ENCODE results near the gene CRNKL1.

Gene CRNKL1

DNA sequence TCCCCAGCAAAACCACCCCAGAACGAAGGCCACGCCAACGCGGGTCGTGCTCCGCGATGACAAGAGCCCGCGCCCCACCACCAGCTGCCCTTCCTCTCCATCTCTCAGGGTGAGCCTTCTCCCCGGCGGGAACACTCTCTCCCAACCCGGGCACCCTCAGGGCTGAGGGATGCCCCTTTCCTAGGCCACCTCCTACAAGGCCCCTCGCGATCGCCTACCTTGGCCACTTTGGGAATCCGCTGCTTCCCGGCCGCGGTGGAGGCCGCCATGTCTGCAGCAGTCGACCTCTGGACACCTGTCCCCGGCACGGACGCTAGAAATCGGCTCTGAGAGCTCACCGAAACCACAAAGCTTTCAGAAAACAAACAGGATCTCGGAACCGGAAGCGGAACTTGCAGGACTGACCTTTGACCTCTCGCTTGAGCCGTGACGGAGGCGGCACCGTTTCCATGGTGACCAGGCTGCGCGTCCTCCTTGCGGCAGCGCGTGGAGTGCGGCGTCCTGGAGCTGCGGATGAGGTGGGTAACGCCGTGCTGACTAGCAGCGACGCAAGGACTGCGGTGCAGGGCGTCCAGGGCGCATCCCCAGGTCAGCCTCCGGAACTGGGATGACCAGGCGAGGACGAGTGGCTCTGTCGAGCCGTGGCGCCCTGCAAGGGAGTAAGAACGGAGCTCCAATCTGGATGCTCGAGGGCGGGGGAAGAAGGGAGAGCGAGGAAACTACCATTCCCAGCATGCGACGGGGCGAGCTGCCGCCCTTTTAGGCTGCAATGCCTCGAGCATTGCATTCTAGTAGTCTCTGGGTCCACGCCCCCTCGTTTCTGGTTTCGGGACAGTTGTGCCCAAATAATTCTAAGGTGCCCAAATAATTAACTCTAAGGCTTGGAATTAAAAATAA lies at the start of gene CRNKL1, which contains the start of gene CFAP61:
Gene CRNKL1, minus strand, starts transcription at position 393 of the 897 bp plus-strand sequence. Its CDS starts 124 bp downstream, at position 269.
Gene CFAP61, plus strand, starts transcription at position 459 of the 897 bp plus-strand sequence. CDS start 4,122 bp downstream, outside the sequence.
- peak within 1 kb of the TSS; percentile 92 for H3K4me3 ChIP-seq (ENCODE audit: low read length)
- no peak within 1 kb of the TSS for H3K27ac ChIP-seq (ENCODE audit: low read length)
- H3K9ac ChIP-seq (ENCODE audit: low read depth, low read length): peak within 1 kb of the TSS; percentile 90; the same call in 1 of the 2 replicates
- peaks cover 31% of the 10 kb centered on the region for H3K36me3 ChIP-seq (ENCODE audit: insufficient read depth, low read depth, low read length)
- H3K9me3 ChIP-seq (ENCODE audit: insufficient read depth, low read depth, low read length): no peaks in the 10 kb centered on the region
- H3K4me1 ChIP-seq (ENCODE audit: insufficient read depth, low read length): peaks cover 4% of the 10 kb centered on the region; the same call in 1 of the 2 replicates
- no peaks in the 10 kb centered on the region for H3K27me3 ChIP-seq (ENCODE audit: insufficient read depth, low read length)

DNA sequence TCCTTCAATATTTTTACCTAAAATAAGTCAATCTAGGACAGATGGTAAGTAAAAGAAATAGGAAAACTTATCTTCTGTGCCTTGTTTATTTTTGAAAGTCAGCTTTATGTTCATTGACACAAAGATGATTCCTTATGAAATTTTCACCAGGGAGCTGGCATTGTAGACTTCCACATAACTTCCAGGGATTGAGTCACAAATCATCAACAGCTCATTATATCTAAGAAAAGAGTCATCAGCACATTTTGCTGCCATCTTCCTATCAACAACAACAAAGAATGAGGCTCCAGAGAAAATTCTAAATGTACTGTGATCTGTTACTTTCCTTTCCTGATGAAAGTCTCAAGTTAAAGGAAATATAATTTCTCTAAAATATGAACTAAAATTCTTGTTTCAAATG lies 48.6 kb upstream of the CRNKL1 start:
- H3K4me3 ChIP-seq (ENCODE audit: low read length): no peak overlapping the region
- no peak overlapping the region for H3K27ac ChIP-seq (ENCODE audit: low read length)
- H3K36me3 ChIP-seq (ENCODE audit: insufficient read depth, low read depth, low read length): no peaks in the 10 kb centered on the region
- H3K9me3 ChIP-seq (ENCODE audit: insufficient read depth, low read depth, low read length): no peaks in the 10 kb centered on the region
- no peak overlapping the region for H3K9ac ChIP-seq (ENCODE audit: low read depth, low read length)
- H3K27me3 ChIP-seq (ENCODE audit: insufficient read depth, low read length): no peaks in the 10 kb centered on the region
- H3K4me1 ChIP-seq (ENCODE audit: insufficient read depth, low read length): no peaks in the 10 kb centered on the region

DNA sequence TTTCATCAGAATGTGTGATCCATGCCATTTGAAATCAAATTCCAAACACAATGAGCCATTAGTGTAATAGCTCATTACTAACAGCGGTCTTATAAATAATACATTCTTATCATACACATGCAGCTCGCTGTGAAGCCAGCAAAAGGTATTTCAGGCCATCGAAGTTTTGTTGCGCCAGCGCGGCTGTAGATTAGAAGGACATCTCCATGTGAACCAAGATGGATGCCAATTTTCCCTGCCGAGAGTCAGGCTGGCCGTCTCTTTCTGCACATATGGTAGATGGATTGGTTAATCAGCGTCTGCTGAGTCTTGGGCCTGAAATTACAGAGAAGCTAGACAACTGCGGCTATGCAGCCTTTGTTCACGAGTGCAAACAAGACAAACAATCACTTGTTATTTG lies 44.2 kb upstream of the CRNKL1 start:
- Histone ChIP-seq H3K27me3 (ENCODE audit: insufficient read depth, low read length) (no peaks in the 10 kb centered on the region), H3K4me3 (ENCODE audit: low read length) (no peak overlapping the region), H3K27ac (ENCODE audit: low read length) (no peak overlapping the region), H3K36me3 (ENCODE audit: insufficient read depth, low read depth, low read length) (no peaks in the 10 kb centered on the region), H3K9me3 (ENCODE audit: insufficient read depth, low read depth, low read length) (no peaks in the 10 kb centered on the region), H3K4me1 (ENCODE audit: insufficient read depth, low read length) (no peaks in the 10 kb centered on the region), H3K9ac (ENCODE audit: low read depth, low read length) (no peak overlapping the region)

DNA sequence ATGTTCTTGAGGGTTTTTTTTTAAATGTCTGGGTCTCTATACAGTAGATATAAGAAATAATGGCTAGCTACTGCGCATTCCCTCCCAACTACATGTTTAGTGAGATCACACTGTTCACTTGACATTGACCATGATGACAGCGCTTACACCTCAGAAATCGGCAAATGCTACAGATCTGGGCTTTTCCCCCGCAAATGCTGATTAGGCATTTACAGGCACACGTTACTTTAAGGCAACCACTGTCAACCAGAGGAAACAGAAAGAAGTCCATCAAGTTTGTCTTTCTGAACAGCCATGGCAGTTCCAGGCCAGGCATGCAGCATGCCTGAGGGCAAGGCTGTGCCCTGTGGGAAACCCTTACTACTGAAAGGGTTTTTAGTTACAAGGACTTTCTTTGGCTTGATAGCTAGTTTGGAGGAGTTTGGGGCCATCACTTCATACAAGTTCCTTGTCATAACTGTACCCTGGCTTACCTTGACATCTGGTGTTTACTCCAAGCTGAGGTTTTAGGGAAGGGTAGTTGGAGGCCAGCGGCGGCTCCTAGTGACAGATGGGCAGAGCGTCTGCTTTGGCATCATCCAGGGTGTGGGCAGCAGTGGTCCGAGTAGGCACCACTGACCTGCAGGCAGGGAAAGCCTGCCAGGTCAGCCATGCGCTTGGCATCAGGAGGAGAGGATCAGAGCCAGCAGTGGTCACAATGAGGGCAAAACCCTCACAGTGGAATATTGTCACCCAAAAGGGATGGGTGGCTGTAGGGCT lies 43.0 kb upstream of the CRNKL1 start:
- H3K9me3 ChIP-seq (ENCODE audit: insufficient read depth, low read depth, low read length): no peaks in the 10 kb centered on the region
- no peak overlapping the region for H3K27ac ChIP-seq (ENCODE audit: low read length)
- H3K36me3 ChIP-seq (ENCODE audit: insufficient read depth, low read depth, low read length): no peaks in the 10 kb centered on the region
- H3K4me3 ChIP-seq (ENCODE audit: low read length): no peak overlapping the region
- H3K4me1 ChIP-seq (ENCODE audit: insufficient read depth, low read length): no peaks in the 10 kb centered on the region
- H3K9ac ChIP-seq (ENCODE audit: low read depth, low read length): no peak overlapping the region
- H3K27me3 ChIP-seq (ENCODE audit: insufficient read depth, low read length): no peaks in the 10 kb centered on the region

DNA sequence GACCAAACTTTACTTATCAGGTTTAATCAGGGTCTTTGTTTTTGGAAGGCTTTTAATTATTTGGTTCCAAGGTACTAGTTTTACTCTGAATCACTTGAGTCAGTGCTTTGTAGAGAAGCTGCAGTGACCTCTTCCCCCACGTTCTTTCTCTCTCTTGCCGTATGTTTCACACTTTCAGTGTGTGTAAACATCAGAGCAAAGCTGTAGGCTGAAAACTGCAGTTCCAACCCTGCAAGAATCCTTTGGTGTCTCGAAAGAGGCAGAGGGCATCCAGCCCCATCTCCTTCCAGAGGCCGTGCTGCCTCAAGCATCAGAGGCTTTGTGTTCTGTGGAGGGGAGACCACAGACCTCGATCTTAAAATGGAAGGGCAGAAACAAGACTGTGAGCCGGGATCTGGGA lies 42.1 kb upstream of the CRNKL1 start:
- H3K27ac ChIP-seq (ENCODE audit: low read length): no peak overlapping the region
- no peak overlapping the region for H3K4me3 ChIP-seq (ENCODE audit: low read length)
- no peaks in the 10 kb centered on the region for H3K27me3 ChIP-seq (ENCODE audit: insufficient read depth, low read length)
- no peak overlapping the region for H3K9ac ChIP-seq (ENCODE audit: low read depth, low read length)
- H3K4me1 ChIP-seq (ENCODE audit: insufficient read depth, low read length): no peaks in the 10 kb centered on the region
- no peaks in the 10 kb centered on the region for H3K9me3 ChIP-seq (ENCODE audit: insufficient read depth, low read depth, low read length)
- no peaks in the 10 kb centered on the region for H3K36me3 ChIP-seq (ENCODE audit: insufficient read depth, low read depth, low read length)

DNA sequence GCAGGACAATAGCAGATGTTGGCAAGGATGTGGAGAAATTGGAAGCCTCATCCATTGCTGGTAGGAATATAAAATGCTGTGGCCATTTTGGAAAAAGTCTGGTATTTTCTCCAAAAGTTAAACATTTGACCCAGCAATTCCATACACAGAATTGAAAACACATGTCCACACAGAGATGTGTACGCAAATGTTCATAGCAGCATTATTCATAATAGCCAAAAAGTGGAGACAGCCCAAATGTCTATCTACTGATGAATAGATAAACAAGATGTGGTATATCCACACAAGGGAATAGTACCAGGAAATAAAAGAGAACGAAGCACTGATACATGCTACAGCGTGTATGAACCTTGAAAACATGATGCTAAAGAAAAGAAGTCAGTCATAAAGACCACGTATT lies 40.6 kb upstream of the CRNKL1 start:
- H3K9me3 ChIP-seq (ENCODE audit: insufficient read depth, low read depth, low read length): no peaks in the 10 kb centered on the region
- H3K27ac ChIP-seq (ENCODE audit: low read length): no peak overlapping the region
- H3K36me3 ChIP-seq (ENCODE audit: insufficient read depth, low read depth, low read length): no peaks in the 10 kb centered on the region
- no peak overlapping the region for H3K4me3 ChIP-seq (ENCODE audit: low read length)
- no peaks in the 10 kb centered on the region for H3K27me3 ChIP-seq (ENCODE audit: insufficient read depth, low read length)
- no peak overlapping the region for H3K9ac ChIP-seq (ENCODE audit: low read depth, low read length)
- H3K4me1 ChIP-seq (ENCODE audit: insufficient read depth, low read length): no peaks in the 10 kb centered on the region

DNA sequence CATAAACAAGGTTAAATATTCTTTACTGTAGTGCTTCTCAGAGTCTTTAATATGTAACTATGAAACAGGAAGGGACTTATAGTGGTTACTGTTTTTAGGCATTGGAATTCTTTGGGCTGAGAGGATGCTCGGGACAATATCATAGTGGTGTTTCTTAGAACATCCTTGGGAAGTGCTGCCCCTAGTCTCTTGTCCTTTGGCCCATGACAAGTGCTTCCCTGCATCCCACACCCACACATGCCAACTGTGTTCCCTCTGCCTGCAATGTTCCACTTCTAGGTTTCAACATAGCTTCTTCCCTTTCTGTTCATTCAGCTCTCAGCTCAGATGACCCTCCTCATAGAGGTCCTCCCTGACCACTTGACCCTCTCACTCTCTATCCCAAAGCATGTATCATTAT lies 37.7 kb upstream of the CRNKL1 start:
- Histone ChIP-seq H3K4me3 (ENCODE audit: low read length) (no peak overlapping the region), H3K36me3 (ENCODE audit: insufficient read depth, low read depth, low read length) (no peaks in the 10 kb centered on the region), H3K27ac (ENCODE audit: low read length) (no peak overlapping the region), H3K9ac (ENCODE audit: low read depth, low read length) (no peak overlapping the region), H3K4me1 (ENCODE audit: insufficient read depth, low read length) (no peaks in the 10 kb centered on the region), H3K27me3 (ENCODE audit: insufficient read depth, low read length) (no peaks in the 10 kb centered on the region), H3K9me3 (ENCODE audit: insufficient read depth, low read depth, low read length) (no peaks in the 10 kb centered on the region)

DNA sequence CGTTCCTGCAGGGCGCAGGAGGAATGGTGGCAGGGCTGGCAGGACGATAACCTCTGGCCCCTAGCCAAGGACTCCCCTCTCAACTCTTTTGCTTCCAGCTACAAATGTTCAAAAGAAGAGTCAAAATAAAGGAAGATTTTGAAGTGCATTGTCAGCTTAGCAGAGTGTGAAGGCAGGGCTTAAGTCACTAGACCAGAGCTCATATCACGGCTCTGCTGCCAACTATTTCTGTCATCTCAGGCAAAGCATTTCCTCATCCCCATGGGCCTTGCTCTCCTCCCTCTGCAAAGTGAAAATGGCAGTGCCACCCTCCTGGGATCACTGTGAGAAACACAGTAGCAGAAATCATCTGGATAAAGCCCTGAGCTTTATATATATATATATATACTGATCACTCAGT lies 36.8 kb upstream of the CRNKL1 start:
- Histone ChIP-seq H3K9me3 (ENCODE audit: insufficient read depth, low read depth, low read length) (no peaks in the 10 kb centered on the region), H3K36me3 (ENCODE audit: insufficient read depth, low read depth, low read length) (no peaks in the 10 kb centered on the region), H3K4me3 (ENCODE audit: low read length) (no peak overlapping the region), H3K27ac (ENCODE audit: low read length) (no peak overlapping the region), H3K27me3 (ENCODE audit: insufficient read depth, low read length) (no peaks in the 10 kb centered on the region), H3K9ac (ENCODE audit: low read depth, low read length) (no peak overlapping the region), H3K4me1 (ENCODE audit: insufficient read depth, low read length) (no peaks in the 10 kb centered on the region)

DNA sequence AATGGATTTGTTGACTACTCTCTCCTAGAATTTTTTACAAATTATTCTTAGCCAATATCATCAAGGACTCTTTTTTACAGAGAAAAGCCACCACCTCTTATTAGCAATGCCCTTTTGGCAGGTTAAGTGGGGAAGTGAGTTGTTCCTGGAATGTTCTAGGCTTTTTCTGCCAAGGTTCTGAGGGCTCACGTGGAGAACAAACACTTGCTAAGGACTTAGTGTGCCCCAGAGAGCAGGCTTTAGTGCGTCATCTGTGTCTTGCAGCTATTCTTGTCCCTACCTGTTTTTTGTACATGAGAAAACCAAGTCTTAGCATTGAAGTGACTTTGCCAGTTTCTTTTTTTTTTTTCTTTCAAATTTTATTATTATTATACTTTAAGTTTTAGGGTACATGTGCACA lies 33.5 kb upstream of the CRNKL1 start:
- H3K4me3 ChIP-seq (ENCODE audit: low read length): no peak overlapping the region
- peaks cover 4% of the 10 kb centered on the region; the same call in 1 of the 2 replicates for H3K27me3 ChIP-seq (ENCODE audit: insufficient read depth, low read length)

DNA sequence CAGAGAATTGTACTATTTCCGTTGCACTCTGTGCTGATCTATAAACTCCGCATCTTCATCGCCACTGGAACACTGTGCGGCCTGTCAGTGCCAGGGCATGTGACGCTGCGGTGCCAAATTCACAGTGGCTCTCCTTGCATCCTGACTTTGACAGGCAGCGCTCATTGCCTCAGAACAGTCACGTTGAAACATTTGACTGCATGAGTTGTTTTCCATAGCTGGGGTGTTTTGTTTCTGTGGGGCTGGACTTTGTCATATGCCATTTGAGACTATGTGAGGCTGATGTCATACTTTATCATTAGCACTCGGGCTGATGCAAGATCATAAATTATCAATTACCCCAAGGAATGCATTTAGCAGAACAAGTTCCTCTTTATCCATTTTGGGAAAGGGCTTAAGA lies 32.8 kb upstream of the CRNKL1 start:
- Histone ChIP-seq H3K9ac (ENCODE audit: low read depth, low read length) (no peak overlapping the region), H3K4me3 (ENCODE audit: low read length) (no peak overlapping the region), H3K27me3 (ENCODE audit: insufficient read depth, low read length) (peaks cover 4% of the 10 kb centered on the region; the same call in 1 of the 2 replicates), H3K9me3 (ENCODE audit: insufficient read depth, low read depth, low read length) (no peaks in the 10 kb centered on the region), H3K4me1 (ENCODE audit: insufficient read depth, low read length) (no peaks in the 10 kb centered on the region), H3K27ac (ENCODE audit: low read length) (no peak overlapping the region), H3K36me3 (ENCODE audit: insufficient read depth, low read depth, low read length) (no peaks in the 10 kb centered on the region)

More for the DNA sequence above, 33.5 kb upstream of the CRNKL1 start:
- H3K9me3 ChIP-seq (ENCODE audit: insufficient read depth, low read depth, low read length): no peaks in the 10 kb centered on the region
- no peaks in the 10 kb centered on the region for H3K36me3 ChIP-seq (ENCODE audit: insufficient read depth, low read depth, low read length)
- H3K27ac ChIP-seq (ENCODE audit: low read length): no peak overlapping the region
- H3K9ac ChIP-seq (ENCODE audit: low read depth, low read length): no peak overlapping the region
- no peaks in the 10 kb centered on the region for H3K4me1 ChIP-seq (ENCODE audit: insufficient read depth, low read length)

DNA sequence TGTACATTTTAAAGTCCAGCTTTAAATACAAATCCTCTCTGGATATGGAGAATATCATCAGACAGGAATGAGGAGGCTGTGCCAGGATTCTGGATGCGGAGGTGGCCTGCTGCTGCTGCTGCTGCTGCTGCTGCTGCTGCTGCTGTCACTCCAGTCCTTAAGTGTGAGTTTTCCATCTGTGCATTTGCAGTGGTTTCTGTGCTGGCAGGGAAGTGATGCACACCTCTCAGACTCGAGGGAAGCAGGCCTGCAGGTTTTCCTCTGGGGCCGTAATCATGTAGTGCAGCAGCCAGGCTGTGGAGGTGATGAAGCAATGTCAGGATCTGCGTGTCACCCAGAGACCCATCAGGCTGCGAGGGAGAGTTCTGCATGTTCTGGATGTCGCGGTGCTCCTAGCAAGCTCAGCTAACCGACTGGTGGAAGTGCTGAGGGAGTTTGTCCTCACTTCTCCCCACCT lies 32.1 kb upstream of the CRNKL1 start:
- no peaks in the 10 kb centered on the region for H3K9me3 ChIP-seq (ENCODE audit: insufficient read depth, low read depth, low read length)
- H3K36me3 ChIP-seq (ENCODE audit: insufficient read depth, low read depth, low read length): no peaks in the 10 kb centered on the region
- H3K4me1 ChIP-seq (ENCODE audit: insufficient read depth, low read length): no peaks in the 10 kb centered on the region
- peaks cover 4% of the 10 kb centered on the region; the same call in 1 of the 2 replicates for H3K27me3 ChIP-seq (ENCODE audit: insufficient read depth, low read length)
- H3K9ac ChIP-seq (ENCODE audit: low read depth, low read length): no peak overlapping the region
- no peak overlapping the region for H3K27ac ChIP-seq (ENCODE audit: low read length)
- no peak overlapping the region for H3K4me3 ChIP-seq (ENCODE audit: low read length)
